NCI-H2029 (cell line): ENCODE data around the gene SNHG17.
"Not testable (repeated sequence)": the region's sequence is repeated elsewhere in the genome, so short reads cannot be mapped to it uniquely, and the experiment has no call there.

Experiments
- DNase-seq: peaks from one replicate; lab custom pipeline; 2025; lab: John Stamatoyannopoulos, UW

The SNHG17 gene

GRCh38 chr20:38420388-38421085, 14.6 kb downstream of the SNHG17 start:
- DNase-seq: no peak

GRCh38 chr20:38418509-38419204, 16.5 kb downstream of the SNHG17 start:
- peak; percentile 25 for DNase-seq

- DNase-seq: no peak
These were observed 20.2 kb downstream of the SNHG17 start for GRCh38 chr20:38414769-38415450.

GRCh38 chr20:38412877-38413577, 22.1 kb downstream of the SNHG17 start:
- no peak for DNase-seq

- not testable (repeated sequence) for DNase-seq
These were observed 27.3 kb downstream of the SNHG17 start for GRCh38 chr20:38407822-38408221.

GRCh38 chr20:38407321-38407720, 27.8 kb downstream of the SNHG17 start:
- no peak for DNase-seq

GRCh38 chr20:38406476-38406875, 28.7 kb downstream of the SNHG17 start:
- no peak for DNase-seq

- no peak for DNase-seq
These were observed 30.0 kb downstream of the SNHG17 start for GRCh38 chr20:38405132-38405531.

GRCh38 chr20:38404016-38404415, 31.1 kb downstream of the SNHG17 start:
- DNase-seq: no peak

GRCh38 chr20:38402816-38403215, 32.3 kb downstream of the SNHG17 start:
- DNase-seq: no peak

GRCh38 chr20:38402089-38402488, 33.0 kb downstream of the SNHG17 start:
- DNase-seq: no peak

- DNase-seq: not testable (repeated sequence)
These were observed 39.3 kb downstream of the SNHG17 start for GRCh38 chr20:38395751-38396395.

- DNase-seq: no peak
These were observed 40.0 kb downstream of the SNHG17 start for GRCh38 chr20:38395165-38395564.

- no peak for DNase-seq
These were observed 41.9 kb downstream of the SNHG17 start for GRCh38 chr20:38393259-38393658.

- no peak for DNase-seq
These were observed 42.8 kb downstream of the SNHG17 start for GRCh38 chr20:38392356-38392755.

GRCh38 chr20:38387953-38388352, 47.2 kb downstream of the SNHG17 start:
- DNase-seq: no peak

GRCh38 chr20:38386851-38387250, 48.3 kb downstream of the SNHG17 start:
- DNase-seq: no peak

GRCh38 chr20:38386004-38386403, 49.1 kb downstream of the SNHG17 start:
- no peak for DNase-seq

- DNase-seq: no peak
These were observed 52.0 kb downstream of the SNHG17 start for GRCh38 chr20:38383147-38383546.

GRCh38 chr20:38377838-38378237, 57.3 kb downstream of the SNHG17 start:
- DNase-seq: not testable (repeated sequence)

- no peak for DNase-seq
These were observed 58.0 kb downstream of the SNHG17 start for GRCh38 chr20:38377039-38377685.
